ENCODE data around the gene KRTAP10-1.

KRTAP10-1 gene

GRCh38 chr21:44529011-44529421 is 11.0 kb downstream of the KRTAP10-1 start:
- Histone ChIP-seq H3K9ac (ENCODE audit: low read length) (no peak overlapping the region), H3K36me3 (ENCODE audit: control insufficient read depth, insufficient read depth, low read length) (no peaks in the 10 kb centered on the region), H3K4me3 (ENCODE audit: low read length) (no peak overlapping the region), H3K27me3 (ENCODE audit: control insufficient read depth, insufficient read depth, low read length) (no peaks in the 10 kb centered on the region), H3K4me1 (ENCODE audit: control insufficient read depth, insufficient read depth, low read length) (no peaks in the 10 kb centered on the region), H3K9me3 (ENCODE audit: control insufficient read depth, low read length) (no peaks in the 10 kb centered on the region)

- Histone ChIP-seq H3K9me3 (ENCODE audit: control insufficient read depth, low read length) (no peaks in the 10 kb centered on the region), H3K27me3 (ENCODE audit: control insufficient read depth, insufficient read depth, low read length) (no peaks in the 10 kb centered on the region), H3K9ac (ENCODE audit: low read length) (no peak overlapping the region), H3K4me1 (ENCODE audit: control insufficient read depth, insufficient read depth, low read length) (no peaks in the 10 kb centered on the region), H3K36me3 (ENCODE audit: control insufficient read depth, insufficient read depth, low read length) (no peaks in the 10 kb centered on the region), H3K4me3 (ENCODE audit: low read length) (no peak overlapping the region)
These were observed 11.4 kb downstream of the KRTAP10-1 start for GRCh38 chr21:44528634-44528995.

GRCh38 chr21:44527983-44528633 is 11.9 kb downstream of the KRTAP10-1 start:
- no peaks in the 10 kb centered on the region for H3K4me1 ChIP-seq (ENCODE audit: control insufficient read depth, insufficient read depth, low read length)
- H3K36me3 ChIP-seq (ENCODE audit: control insufficient read depth, insufficient read depth, low read length): no peaks in the 10 kb centered on the region
- H3K9ac ChIP-seq (ENCODE audit: low read length): no peak overlapping the region
- no peaks in the 10 kb centered on the region for H3K9me3 ChIP-seq (ENCODE audit: control insufficient read depth, low read length)
- H3K4me3 ChIP-seq (ENCODE audit: low read length): no peak overlapping the region
- no peaks in the 10 kb centered on the region for H3K27me3 ChIP-seq (ENCODE audit: control insufficient read depth, insufficient read depth, low read length)

GRCh38 chr21:44527156-44527982 is 12.6 kb downstream of the KRTAP10-1 start:
- no peak overlapping the region for H3K4me3 ChIP-seq (ENCODE audit: low read length)
- no peaks in the 10 kb centered on the region for H3K9me3 ChIP-seq (ENCODE audit: control insufficient read depth, low read length)
- no peak overlapping the region for H3K9ac ChIP-seq (ENCODE audit: low read length)
- no peaks in the 10 kb centered on the region for H3K36me3 ChIP-seq (ENCODE audit: control insufficient read depth, insufficient read depth, low read length)
- H3K27me3 ChIP-seq (ENCODE audit: control insufficient read depth, insufficient read depth, low read length): no peaks in the 10 kb centered on the region
- no peaks in the 10 kb centered on the region for H3K4me1 ChIP-seq (ENCODE audit: control insufficient read depth, insufficient read depth, low read length)

GRCh38 chr21:44526096-44526997 is 13.6 kb downstream of the KRTAP10-1 start:
- Histone ChIP-seq H3K36me3 (ENCODE audit: control insufficient read depth, insufficient read depth, low read length) (no peaks in the 10 kb centered on the region), H3K27me3 (ENCODE audit: control insufficient read depth, insufficient read depth, low read length) (no peaks in the 10 kb centered on the region), H3K4me3 (ENCODE audit: low read length) (no peak overlapping the region), H3K9me3 (ENCODE audit: control insufficient read depth, low read length) (no peaks in the 10 kb centered on the region), H3K9ac (ENCODE audit: low read length) (no peak overlapping the region), H3K4me1 (ENCODE audit: control insufficient read depth, insufficient read depth, low read length) (no peaks in the 10 kb centered on the region)

DNA sequence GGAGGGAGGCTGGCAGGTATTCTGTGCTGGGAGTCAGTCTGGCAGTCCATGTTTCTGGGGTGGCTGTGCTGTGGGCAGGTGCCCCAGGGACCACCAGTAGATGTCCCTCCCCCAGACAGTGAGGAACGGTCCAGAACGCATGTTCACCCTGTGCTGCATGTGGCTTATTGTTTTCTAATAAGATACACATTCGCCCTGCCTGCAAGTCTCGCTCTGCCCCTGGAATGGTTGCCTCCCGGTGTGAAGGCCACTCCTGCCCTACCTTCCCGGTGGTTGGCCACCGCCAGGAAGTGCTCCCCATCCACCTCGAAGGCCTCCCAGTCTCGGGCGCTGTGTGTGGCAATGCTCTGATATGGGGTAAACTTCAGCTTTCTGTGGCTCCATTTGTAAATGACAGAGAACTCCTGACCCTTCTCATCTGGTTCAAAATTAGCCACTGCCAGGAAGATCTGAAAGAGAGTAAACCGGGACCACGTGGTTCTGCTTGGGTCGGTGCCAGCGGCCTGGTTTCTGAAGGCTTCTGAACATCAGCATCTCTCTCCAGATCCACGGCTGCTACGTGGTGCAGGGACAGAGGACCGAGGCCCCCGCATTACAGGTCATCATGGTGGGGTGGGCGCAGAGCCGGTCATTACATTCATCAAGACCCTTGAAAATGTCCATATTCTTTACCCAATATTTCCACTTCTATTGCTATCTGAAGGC is 14.5 kb downstream of the KRTAP10-1 start:
- Histone ChIP-seq H3K4me3 (ENCODE audit: low read length) (no peak overlapping the region), H3K9me3 (ENCODE audit: control insufficient read depth, low read length) (no peaks in the 10 kb centered on the region), H3K27me3 (ENCODE audit: control insufficient read depth, insufficient read depth, low read length) (no peaks in the 10 kb centered on the region), H3K36me3 (ENCODE audit: control insufficient read depth, insufficient read depth, low read length) (no peaks in the 10 kb centered on the region), H3K9ac (ENCODE audit: low read length) (no peak overlapping the region), H3K4me1 (ENCODE audit: control insufficient read depth, insufficient read depth, low read length) (no peaks in the 10 kb centered on the region)

DNA sequence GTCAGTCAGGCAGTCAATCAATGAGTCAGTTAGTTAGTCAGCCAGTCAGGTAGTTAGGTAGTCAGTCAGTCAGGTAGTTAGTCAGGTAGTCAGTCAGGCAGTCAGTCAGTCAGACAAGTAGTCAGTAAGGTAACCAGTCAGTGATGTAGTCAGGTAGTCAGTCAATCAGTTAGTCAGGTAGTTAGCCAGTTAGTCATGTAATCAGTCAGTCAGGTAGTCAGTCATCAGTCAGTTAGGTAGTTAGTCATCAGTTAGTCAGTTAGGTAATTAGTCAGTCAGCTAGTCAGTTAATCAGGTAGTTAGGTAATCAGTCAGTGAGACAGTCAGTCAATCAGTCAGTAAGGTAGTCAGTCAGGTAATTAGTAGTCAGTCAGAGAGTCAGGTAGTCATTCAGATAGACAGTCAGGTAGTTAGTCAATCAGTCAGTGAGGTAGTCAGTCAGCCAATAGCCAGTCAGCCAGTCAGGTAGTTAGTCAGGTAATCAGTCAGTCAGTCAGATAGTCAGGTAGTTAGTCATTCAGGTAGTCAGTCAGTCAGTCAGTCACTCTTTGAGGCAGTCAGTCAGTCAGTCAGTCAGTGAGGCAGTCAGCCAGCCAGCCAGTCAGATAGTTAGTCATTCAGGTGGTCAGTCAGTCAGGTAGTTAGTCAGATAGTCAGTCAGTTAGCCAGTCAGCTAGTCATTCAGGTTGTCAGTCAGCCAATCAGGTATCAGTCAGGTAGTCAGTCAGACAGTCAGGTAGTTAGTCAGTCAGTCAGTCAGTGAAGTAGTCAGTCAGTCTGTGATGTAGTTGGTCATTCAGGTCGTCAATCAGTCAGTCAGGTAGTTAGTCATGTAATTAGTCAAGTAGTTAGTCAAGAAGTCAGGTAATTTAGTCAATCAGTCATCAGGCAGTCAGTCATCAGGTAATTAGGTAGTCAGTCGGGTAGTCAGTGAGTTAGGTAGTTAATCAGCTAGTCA is 15.3 kb downstream of the KRTAP10-1 start:
- Histone ChIP-seq H3K9me3 (ENCODE audit: control insufficient read depth, low read length) (no peaks in the 10 kb centered on the region), H3K4me3 (ENCODE audit: low read length) (no peak overlapping the region), H3K9ac (ENCODE audit: low read length) (no peak overlapping the region), H3K4me1 (ENCODE audit: control insufficient read depth, insufficient read depth, low read length) (no peaks in the 10 kb centered on the region), H3K27me3 (ENCODE audit: control insufficient read depth, insufficient read depth, low read length) (no peaks in the 10 kb centered on the region), H3K36me3 (ENCODE audit: control insufficient read depth, insufficient read depth, low read length) (no peaks in the 10 kb centered on the region)

- Histone ChIP-seq H3K27me3 (ENCODE audit: control insufficient read depth, insufficient read depth, low read length) (no peaks in the 10 kb centered on the region), H3K9ac (ENCODE audit: low read length) (no peak overlapping the region), H3K9me3 (ENCODE audit: control insufficient read depth, low read length) (no peaks in the 10 kb centered on the region), H3K4me3 (ENCODE audit: low read length) (no peak overlapping the region), H3K4me1 (ENCODE audit: control insufficient read depth, insufficient read depth, low read length) (no peaks in the 10 kb centered on the region), H3K36me3 (ENCODE audit: control insufficient read depth, insufficient read depth, low read length) (no peaks in the 10 kb centered on the region)
These were observed 16.2 kb downstream of the KRTAP10-1 start for GRCh38 chr21:44523567-44524413.

- H3K4me1 ChIP-seq (ENCODE audit: control insufficient read depth, insufficient read depth, low read length): no peaks in the 10 kb centered on the region
- H3K36me3 ChIP-seq (ENCODE audit: control insufficient read depth, insufficient read depth, low read length): no peaks in the 10 kb centered on the region
- no peak overlapping the region for H3K4me3 ChIP-seq (ENCODE audit: low read length)
- H3K27me3 ChIP-seq (ENCODE audit: control insufficient read depth, insufficient read depth, low read length): no peaks in the 10 kb centered on the region
- no peaks in the 10 kb centered on the region for H3K9me3 ChIP-seq (ENCODE audit: control insufficient read depth, low read length)
- no peak overlapping the region for H3K9ac ChIP-seq (ENCODE audit: low read length)
These were observed 17.2 kb downstream of the KRTAP10-1 start for GRCh38 chr21:44522753-44523204.

GRCh38 chr21:44521928-44522752 is 17.9 kb downstream of the KRTAP10-1 start:
- Histone ChIP-seq H3K9me3 (ENCODE audit: control insufficient read depth, low read length) (no peaks in the 10 kb centered on the region), H3K4me1 (ENCODE audit: control insufficient read depth, insufficient read depth, low read length) (no peaks in the 10 kb centered on the region), H3K36me3 (ENCODE audit: control insufficient read depth, insufficient read depth, low read length) (no peaks in the 10 kb centered on the region), H3K27me3 (ENCODE audit: control insufficient read depth, insufficient read depth, low read length) (no peaks in the 10 kb centered on the region), H3K9ac (ENCODE audit: low read length) (no peak overlapping the region), H3K4me3 (ENCODE audit: low read length) (no peak overlapping the region)
